A549 treated with DMSO at 1 μM for 4 hours (cell line): ENCODE data around the gene ANO9. TPM values are rescaled to one million over a fixed set of nuclear protein-coding genes. Genes with fewer than 3 reads are reported as not detected.

Source experiments
- total RNA-seq: library from RNA; stranded (reverse); fragments of 200-300 nt; extraction: Qiagen RNA extraction; gene quantifications from 5 replicates; pipeline ENCODE4 v1.2.3, GENCODE V29; 2022; ENCODE audit warnings: low read depth

The ANO9 gene, protein sequence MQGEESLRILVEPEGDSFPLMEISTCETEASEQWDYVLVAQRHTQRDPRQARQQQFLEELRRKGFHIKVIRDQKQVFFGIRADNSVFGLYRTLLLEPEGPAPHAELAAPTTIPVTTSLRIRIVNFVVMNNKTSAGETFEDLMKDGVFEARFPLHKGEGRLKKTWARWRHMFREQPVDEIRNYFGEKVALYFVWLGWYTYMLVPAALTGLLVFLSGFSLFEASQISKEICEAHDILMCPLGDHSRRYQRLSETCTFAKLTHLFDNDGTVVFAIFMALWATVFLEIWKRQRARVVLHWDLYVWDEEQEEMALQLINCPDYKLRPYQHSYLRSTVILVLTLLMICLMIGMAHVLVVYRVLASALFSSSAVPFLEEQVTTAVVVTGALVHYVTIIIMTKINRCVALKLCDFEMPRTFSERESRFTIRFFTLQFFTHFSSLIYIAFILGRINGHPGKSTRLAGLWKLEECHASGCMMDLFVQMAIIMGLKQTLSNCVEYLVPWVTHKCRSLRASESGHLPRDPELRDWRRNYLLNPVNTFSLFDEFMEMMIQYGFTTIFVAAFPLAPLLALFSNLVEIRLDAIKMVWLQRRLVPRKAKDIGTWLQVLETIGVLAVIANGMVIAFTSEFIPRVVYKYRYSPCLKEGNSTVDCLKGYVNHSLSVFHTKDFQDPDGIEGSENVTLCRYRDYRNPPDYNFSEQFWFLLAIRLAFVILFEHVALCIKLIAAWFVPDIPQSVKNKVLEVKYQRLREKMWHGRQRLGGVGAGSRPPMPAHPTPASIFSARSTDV
- 0.52 to 1.3 TPM (median 0.62 TPM) in 5 replicates for total RNA-seq

DNA sequence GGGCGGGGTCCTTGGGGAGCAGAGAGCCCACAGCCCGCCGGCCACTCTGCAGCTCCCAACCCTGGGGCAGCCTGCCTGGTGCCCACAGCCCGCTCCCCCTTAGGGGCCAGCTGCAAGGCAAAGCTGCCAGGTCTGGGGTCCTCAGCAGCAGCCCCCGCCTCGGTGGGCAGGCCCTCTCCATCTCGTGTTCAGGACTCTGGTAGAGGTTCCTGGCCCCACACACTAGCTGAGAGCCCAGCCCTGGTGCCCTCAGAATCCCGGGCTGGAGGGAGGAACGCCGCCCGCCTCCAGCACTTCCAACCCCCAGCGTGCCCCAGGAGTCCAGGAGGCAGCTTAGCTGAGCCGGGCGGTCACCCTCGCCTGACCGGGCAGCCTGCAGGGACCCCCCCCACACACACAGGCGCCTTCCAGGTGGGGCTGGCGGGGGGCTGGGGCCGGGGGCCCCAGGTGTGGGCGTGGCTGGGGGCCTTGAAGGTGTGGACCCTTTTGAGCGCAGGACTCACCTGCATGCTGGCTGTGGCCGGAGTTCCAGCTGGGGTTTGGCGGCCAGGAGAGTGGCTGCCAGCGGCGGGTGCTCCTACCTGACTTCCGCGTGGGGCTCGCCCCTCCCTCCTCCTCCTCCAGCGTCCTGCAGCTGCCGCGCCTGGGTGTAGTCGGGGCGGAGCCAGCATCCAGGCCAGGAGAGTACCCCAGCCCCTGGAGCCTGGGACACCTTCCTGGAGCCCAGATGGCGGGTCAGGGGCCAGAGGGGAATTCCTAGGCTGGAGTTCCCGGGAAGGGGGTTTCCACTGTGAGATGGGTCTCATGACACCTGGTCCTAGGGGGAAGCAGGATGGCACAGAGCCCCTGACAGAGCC, at the start of gene ANO9:
Gene ANO9, minus strand, starts transcription at position 594 of the 857 bp plus-strand sequence. Its CDS starts 85 bp downstream, at position 509.

DNA sequence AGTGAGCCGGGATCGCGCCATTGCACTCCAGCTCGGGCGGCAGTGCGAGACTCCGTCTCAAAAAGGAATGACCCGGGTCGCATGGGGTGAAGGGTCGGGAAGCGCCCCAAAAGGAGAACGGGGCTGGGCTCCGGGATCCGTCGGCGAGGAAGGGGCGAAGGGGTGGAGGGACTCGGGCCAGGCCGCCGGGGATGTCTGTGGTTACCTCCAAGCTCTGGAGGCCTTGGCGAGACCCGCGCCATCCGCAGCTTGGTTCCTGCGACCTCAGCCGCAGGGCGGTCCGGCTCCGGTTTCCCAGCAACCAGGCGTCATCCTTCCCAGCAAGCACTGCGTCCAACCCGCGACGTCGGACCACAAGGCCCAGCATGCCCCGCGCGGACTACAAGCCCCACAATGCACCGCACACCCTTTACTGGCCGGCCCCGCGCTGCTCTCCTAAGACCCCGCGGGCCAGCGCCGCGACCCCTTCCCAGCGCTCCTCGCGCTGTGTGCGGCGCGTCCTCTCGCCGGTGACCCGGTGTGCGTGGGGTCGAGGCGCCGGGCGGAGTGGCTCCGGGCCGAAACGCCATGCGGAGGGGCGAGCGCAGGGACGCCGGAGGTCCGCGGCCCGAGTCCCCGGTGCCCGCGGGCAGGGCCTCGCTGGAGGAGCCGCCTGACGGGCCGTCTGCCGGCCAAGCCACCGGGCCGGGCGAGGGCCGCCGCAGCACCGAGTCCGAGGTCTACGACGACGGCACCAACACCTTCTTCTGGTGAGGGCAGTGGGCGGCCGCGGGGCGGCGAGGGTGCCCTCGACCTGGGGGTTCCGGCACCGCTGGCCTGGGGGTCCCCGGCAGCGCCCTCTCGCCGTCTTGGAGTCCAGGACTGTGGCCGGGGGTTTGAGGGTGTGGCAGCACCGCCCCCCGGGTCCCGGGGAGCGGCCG, 8.3 kb upstream of the ANO9 start, which contains the start of gene PTDSS2:
Gene PTDSS2, plus strand, starts transcription at position 391 of the 920 bp plus-strand sequence. Its CDS starts 177 bp downstream, at position 568.

DNA sequence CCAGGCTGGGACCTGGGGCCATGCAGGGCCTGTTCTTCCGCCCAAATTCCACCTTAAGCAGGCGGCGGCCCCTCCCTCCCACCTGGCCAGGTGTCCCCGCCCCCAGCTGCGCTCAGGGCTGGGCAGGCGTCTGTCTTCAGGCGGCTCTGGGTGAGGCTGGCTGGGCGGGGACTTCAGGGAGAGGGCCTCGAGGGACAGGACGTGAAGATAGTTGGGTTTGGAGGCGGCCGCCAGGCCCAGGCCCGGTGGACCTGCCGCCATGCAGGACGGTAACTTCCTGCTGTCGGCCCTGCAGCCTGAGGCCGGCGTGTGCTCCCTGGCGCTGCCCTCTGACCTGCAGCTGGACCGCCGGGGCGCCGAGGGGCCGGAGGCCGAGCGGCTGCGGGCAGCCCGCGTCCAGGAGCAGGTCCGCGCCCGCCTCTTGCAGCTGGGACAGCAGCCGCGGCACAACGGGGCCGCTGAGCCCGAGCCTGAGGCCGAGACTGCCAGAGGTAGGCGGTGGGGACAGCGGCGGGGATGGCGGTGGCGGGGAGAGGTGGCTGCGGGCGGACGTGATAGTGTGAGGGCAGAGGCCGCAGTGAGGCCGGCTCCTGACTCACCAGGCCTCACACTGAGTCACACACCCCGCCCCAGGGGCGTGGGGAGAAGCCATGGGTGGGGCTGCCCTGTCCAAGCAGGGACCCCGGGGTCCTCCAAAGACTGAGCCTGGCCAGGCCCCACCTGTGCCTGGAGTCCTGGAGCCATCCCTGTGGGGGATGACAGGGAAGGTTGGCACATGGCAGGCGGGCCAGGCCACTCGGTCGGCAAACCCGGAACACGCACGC, 47.6 kb downstream of the ANO9 start, which contains the start of gene PKP3:
Gene PKP3, plus strand, starts transcription at position 176 of the 824 bp plus-strand sequence. Its CDS starts 84 bp downstream, at position 260.

DNA sequence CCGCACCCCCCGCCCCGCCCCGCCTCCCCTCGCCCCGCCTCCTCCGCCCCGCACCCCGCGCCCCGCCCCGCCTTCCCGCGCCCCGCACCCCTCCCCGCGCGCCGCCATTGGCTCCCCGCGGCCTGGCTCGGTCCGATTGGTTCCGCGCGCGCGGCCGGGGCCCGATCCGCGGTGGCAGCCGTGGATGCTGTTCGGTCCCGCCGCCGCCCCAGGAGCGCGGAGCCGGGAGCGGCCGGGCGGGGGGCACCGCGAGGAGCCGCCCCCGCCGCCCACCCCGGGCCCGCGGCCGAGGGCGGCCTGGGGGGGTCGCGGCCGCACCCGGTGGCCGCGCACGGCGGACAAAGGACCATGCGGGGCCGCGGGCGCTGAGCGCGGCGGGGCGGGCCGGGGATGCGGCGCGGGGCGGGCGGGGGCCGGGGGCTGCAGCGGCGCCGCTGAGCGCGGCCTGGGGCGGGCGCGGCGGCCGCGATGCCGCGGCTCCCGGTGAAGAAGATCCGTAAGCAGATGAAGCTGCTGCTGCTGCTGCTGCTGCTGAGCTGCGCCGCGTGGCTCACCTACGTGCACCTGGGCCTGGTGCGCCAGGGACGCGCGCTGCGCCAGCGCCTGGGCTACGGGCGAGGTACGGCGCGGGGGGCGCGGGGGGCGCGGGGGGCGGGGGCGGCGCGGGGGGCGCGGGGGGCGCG, 72.3 kb downstream of the ANO9 start, which contains the start of gene B4GALNT4:
Gene B4GALNT4, plus strand, starts transcription at position 164 of the 683 bp plus-strand sequence. Its CDS starts 305 bp downstream, at position 469.

Other genes with a start within 250 kb of the ANO9 start
- not detected in 5 replicates for gene SCGB1C1, start 248.9 kb downstream of the ANO9 start, total RNA-seq
- 44.8 to 49.3 TPM (median 46.7 TPM) in 5 replicates for gene BET1L, start 234.6 kb downstream of the ANO9 start, total RNA-seq
- gene RIC8A, start 234.3 kb downstream of the ANO9 start, total RNA-seq = 107 to 133 TPM (median 117 TPM) in 5 replicates
- gene SIRT3, start 205.7 kb downstream of the ANO9 start, total RNA-seq = 15.5 to 20.5 TPM (median 18.7 TPM) in 5 replicates
- gene PSMD13, start 205.0 kb downstream of the ANO9 start, total RNA-seq = 170 to 204 TPM (median 173 TPM) in 5 replicates
- not detected in 5 replicates for gene NLRP6, start 163.6 kb downstream of the ANO9 start, total RNA-seq
- gene PGGHG, start 152.9 kb downstream of the ANO9 start, total RNA-seq = 6.9 to 13.3 TPM (median 12.1 TPM) in 5 replicates
- not detected in 5 replicates for gene IFITM5, start 142.5 kb downstream of the ANO9 start, total RNA-seq
- gene IFITM2, start 134.2 kb downstream of the ANO9 start, total RNA-seq = 48.8 to 60.8 TPM (median 58.8 TPM) in 5 replicates
- 0.24 to 1.0 TPM (median 0.52 TPM) in 5 replicates for gene IFITM1, start 128.0 kb downstream of the ANO9 start, total RNA-seq
- gene IFITM3, start 121.2 kb downstream of the ANO9 start, total RNA-seq = 22.6 to 30.1 TPM (median 28.1 TPM) in 5 replicates
- 12.3 to 21.3 TPM (median 16.7 TPM) in 5 replicates for gene B4GALNT4, start 72.5 kb downstream of the ANO9 start, total RNA-seq
- gene PKP3, start 47.8 kb downstream of the ANO9 start, total RNA-seq = 31.8 to 41.0 TPM (median 36.8 TPM) in 5 replicates
- gene SIGIRR, start 27.0 kb downstream of the ANO9 start, total RNA-seq = 68.0 to 93.2 TPM (median 84.7 TPM) in 5 replicates
- gene PTDSS2, start 8.3 kb upstream of the ANO9 start, total RNA-seq = 32.2 to 50.9 TPM (median 44.1 TPM) in 5 replicates
- 132 to 175 TPM (median 155 TPM) in 5 replicates for gene RNH1, start 65.2 kb upstream of the ANO9 start, total RNA-seq
- 108 to 150 TPM (median 128 TPM) in 5 replicates for gene HRAS, start 93.6 kb upstream of the ANO9 start, total RNA-seq
- gene LRRC56, start 95.5 kb upstream of the ANO9 start, total RNA-seq = 0.40 to 0.70 TPM (median 0.55 TPM) in 5 replicates
- 2.1 to 2.9 TPM (median 2.2 TPM) in 5 replicates for gene LMNTD2, start 118.7 kb upstream of the ANO9 start, total RNA-seq
- 30.2 to 36.0 TPM (median 31.5 TPM) in 5 replicates for gene RASSF7, start 119.0 kb upstream of the ANO9 start, total RNA-seq
- 28.2 to 38.2 TPM (median 34.3 TPM) in 5 replicates for gene PHRF1, start 134.5 kb upstream of the ANO9 start, total RNA-seq
- 4.0 to 7.8 TPM (median 6.7 TPM) in 5 replicates for gene IRF7, start 173.9 kb upstream of the ANO9 start, total RNA-seq
- gene CDHR5, start 182.9 kb upstream of the ANO9 start, total RNA-seq = 0.02 to 0.05 TPM in 2 of 5 replicates, not detected in the others
- gene SCT, start 185.2 kb upstream of the ANO9 start, total RNA-seq = not detected in 5 replicates
- gene DRD4, start 195.3 kb upstream of the ANO9 start, total RNA-seq = 0.17 to 0.43 TPM (median 0.24 TPM) in 5 replicates